Loucy (cell line): ENCODE results near the gene IGSF8.

Source experiments
- H2AFZ ChIP-seq: fragments of 200-600 bp; sonication (generic); 2 replicates; pipeline ENCODE4 v1.6.0; 2016; ENCODE audit warnings: antibody characterized with exemption, mild to moderate bottlenecking, low read length, moderate library complexity
- H3F3A ChIP-seq: fragments of 200-600 bp; 2 replicates; pipeline ENCODE4 v1.6.0; 2016; ENCODE audit warnings: antibody characterized with exemption, low read depth, mild to moderate bottlenecking
- H3K27me3 ChIP-seq: fragments of 200-600 bp; sonication (generic); 2 replicates; pipeline ENCODE4 v1.6.1; 2014; ENCODE audit warnings: low read length, mild to moderate bottlenecking; ENCODE audit not compliant: insufficient read depth, poor library complexity, severe bottlenecking
- H3K36me3 ChIP-seq: fragments of 200-600 bp; sonication (generic); 2 replicates; pipeline ENCODE4 v1.6.1; 2016; ENCODE audit warnings: low read length; ENCODE audit not compliant: insufficient read depth
- H3K4me1 ChIP-seq: fragments of 200-600 bp; sonication (generic); 2 replicates; pipeline ENCODE4 v1.5.1; 2014; ENCODE audit warnings: low read length, mild to moderate bottlenecking; ENCODE audit not compliant: insufficient read depth, poor library complexity, severe bottlenecking
- H3K4me2 ChIP-seq: fragments of 200-600 bp; sonication (generic); 2 replicates; pipeline ENCODE4 v1.6.0; 2014; ENCODE audit warnings: antibody characterized with exemption, low read length, low read depth, mild to moderate bottlenecking; ENCODE audit not compliant: poor library complexity, severe bottlenecking
- H3K4me3 ChIP-seq: fragments of 200-600 bp; sonication (generic); 2 replicates; pipeline ENCODE4 v1.5.1; 2014; ENCODE audit warnings: low read length, mild to moderate bottlenecking, mixed read lengths; ENCODE audit not compliant: poor library complexity, severe bottlenecking
- H3K79me2 ChIP-seq: fragments of 200-600 bp; sonication (generic); 2 replicates; pipeline ENCODE4 v1.6.1; 2014; ENCODE audit warnings: low read length; ENCODE audit not compliant: insufficient read depth
- H3K9ac ChIP-seq: fragments of 200-600 bp; sonication (generic); 2 replicates; pipeline ENCODE4 v1.6.0; 2014; ENCODE audit warnings: mild to moderate bottlenecking, low read depth, low read length, moderate library complexity; ENCODE audit not compliant: poor library complexity, severe bottlenecking
- H3K9me2 ChIP-seq: fragments of 200-600 bp; sonication (generic); replicated peaks from 2 replicates; pipeline ENCODE4 v1.6.1; 2016; ENCODE audit warnings: low read depth, low read length, mixed read lengths
- H3K9me3 ChIP-seq: fragments of 200-600 bp; sonication (generic); 2 replicates; pipeline ENCODE4 v1.6.1; 2014; ENCODE audit warnings: mild to moderate bottlenecking, antibody characterized with exemption, low read length, low read depth; ENCODE audit not compliant: insufficient read depth
- H4K20me1 ChIP-seq: fragments of 200-600 bp; sonication (generic); 2 replicates; pipeline ENCODE4 v1.6.0; 2014; ENCODE audit warnings: antibody characterized with exemption, low read length, mild to moderate bottlenecking; ENCODE audit not compliant: insufficient read depth, poor library complexity, severe bottlenecking
- EZH2phosphoT487 ChIP-seq: fragments of 200-600 bp; IDR thresholded peaks from 2 replicates; pipeline ENCODE4 v1.6.1; 2018; ENCODE audit warnings: antibody characterized with exemption, mild to moderate bottlenecking, moderate library complexity, borderline replicate concordance
- TF ChIP-seq, protein P1 (sequence below): fragments of 200-600 bp; sonication (generic); conservative IDR thresholded peaks from 2 replicates; pipeline ENCODE4 v1.5.1; 2014; ENCODE audit warnings: mild to moderate bottlenecking, antibody characterized with exemption, low read length

Gene IGSF8

GRCh38 chr1:160087118-160087662, 11.2 kb downstream of the IGSF8 start:
- H3K27me3 ChIP-seq, result no peaks in the 10 kb centered on the region
- no peaks in the 10 kb centered on the region for H3K9me3 ChIP-seq
- no peaks in the 10 kb centered on the region for H4K20me1 ChIP-seq
- H3K9me2 ChIP-seq, result no peaks in the 10 kb centered on the region
- no peak overlapping the region for H3K9ac ChIP-seq
- H3F3A ChIP-seq, result no peaks in the 10 kb centered on the region
- H3K4me1 ChIP-seq, result no peaks in the 10 kb centered on the region
- H3K4me3 ChIP-seq, result no peak overlapping the region
- H3K36me3 ChIP-seq, result peaks cover 3% of the 10 kb centered on the region; the same call in 1 of the 2 replicates
- TF ChIP-seq EZH2phosphoT487, result no peak
- TF ChIP-seq, protein P1, sequence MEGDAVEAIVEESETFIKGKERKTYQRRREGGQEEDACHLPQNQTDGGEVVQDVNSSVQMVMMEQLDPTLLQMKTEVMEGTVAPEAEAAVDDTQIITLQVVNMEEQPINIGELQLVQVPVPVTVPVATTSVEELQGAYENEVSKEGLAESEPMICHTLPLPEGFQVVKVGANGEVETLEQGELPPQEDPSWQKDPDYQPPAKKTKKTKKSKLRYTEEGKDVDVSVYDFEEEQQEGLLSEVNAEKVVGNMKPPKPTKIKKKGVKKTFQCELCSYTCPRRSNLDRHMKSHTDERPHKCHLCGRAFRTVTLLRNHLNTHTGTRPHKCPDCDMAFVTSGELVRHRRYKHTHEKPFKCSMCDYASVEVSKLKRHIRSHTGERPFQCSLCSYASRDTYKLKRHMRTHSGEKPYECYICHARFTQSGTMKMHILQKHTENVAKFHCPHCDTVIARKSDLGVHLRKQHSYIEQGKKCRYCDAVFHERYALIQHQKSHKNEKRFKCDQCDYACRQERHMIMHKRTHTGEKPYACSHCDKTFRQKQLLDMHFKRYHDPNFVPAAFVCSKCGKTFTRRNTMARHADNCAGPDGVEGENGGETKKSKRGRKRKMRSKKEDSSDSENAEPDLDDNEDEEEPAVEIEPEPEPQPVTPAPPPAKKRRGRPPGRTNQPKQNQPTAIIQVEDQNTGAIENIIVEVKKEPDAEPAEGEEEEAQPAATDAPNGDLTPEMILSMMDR, result no peak
- no peak overlapping the region for H2AFZ ChIP-seq
- no peaks in the 10 kb centered on the region for H3K79me2 ChIP-seq
- H3K4me2 ChIP-seq, result no peak overlapping the region

DNA sequence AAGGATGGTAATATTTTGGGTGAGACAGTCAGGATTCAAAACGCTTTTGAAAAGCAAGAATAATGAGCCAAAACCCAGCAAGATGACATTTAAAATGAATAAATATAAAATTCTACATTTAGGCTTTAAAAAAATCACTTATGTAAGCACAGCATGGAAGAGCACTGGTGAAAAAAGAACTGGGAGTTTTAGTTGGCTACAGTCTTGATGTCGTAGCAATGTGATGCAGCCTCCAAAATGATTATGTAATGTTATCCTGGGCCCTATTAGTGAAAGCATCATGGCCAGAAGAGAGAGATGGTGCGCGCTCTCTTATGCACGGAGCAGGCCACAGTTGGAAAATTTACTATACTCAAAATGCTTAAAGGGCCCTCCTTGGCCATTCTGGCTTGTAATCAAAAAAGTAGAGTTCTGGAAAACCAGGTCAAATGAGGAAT, 11.9 kb downstream of the IGSF8 start:
- no peaks in the 10 kb centered on the region for H3K27me3 ChIP-seq
- TF ChIP-seq EZH2phosphoT487, result no peak
- TF ChIP-seq, protein P1, result no peak
- H3K9me3 ChIP-seq, result no peaks in the 10 kb centered on the region
- no peak overlapping the region for H3K9ac ChIP-seq
- no peaks in the 10 kb centered on the region for H3K9me2 ChIP-seq
- H3K4me2 ChIP-seq, result no peak overlapping the region
- no peaks in the 10 kb centered on the region for H3K4me1 ChIP-seq
- no peaks in the 10 kb centered on the region for H3K36me3 ChIP-seq
- no peaks in the 10 kb centered on the region for H3F3A ChIP-seq
- H4K20me1 ChIP-seq, result no peaks in the 10 kb centered on the region
- no peak overlapping the region for H3K4me3 ChIP-seq
- no peaks in the 10 kb centered on the region for H3K79me2 ChIP-seq
- no peak overlapping the region for H2AFZ ChIP-seq

DNA sequence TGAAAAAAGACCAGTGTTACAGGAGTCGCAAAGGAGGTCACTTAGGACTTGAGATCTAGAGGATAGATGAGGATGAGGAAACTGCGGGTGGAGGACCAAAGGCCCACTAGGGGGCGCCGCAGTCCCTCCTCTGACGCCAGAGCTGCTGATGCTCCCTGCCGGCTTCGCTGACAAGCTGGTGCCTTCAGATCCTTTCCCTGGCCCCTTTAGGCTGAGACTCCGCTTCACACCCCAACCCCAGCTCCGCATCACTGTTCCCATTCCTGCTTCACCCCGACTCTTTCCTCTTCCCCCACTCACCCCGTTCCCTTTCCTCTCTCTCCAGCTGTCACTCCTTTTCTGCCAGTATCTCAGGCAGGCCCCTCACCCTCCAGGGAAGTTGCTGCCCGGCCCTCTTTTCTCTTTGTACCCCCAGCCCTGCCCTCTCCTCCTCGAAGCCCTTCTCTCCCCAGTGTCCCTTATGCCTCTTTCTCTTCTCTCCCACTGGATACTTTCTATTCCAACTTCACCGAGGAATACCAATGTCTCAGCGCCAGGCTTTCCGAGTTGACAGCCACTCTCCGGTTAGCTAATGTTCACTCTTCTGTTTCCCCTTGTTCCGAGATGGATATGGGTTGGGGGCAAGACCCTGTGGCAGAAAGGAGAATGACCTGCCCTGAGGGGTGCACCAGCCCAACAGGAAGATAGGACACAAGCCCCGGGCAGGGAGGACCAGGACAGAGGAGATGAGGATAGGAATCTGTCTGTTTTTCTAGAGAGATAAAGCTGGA, 12.5 kb downstream of the IGSF8 start:
- H3K4me2 ChIP-seq, result no peak overlapping the region

More for the DNA sequence above, 12.5 kb downstream of the IGSF8 start:
- Histone ChIP-seq H3K79me2 (no peaks in the 10 kb centered on the region), H4K20me1 (no peaks in the 10 kb centered on the region), H3K27me3 (no peaks in the 10 kb centered on the region), H3K9ac (no peak overlapping the region), H2AFZ (no peak overlapping the region), H3K4me3 (no peak overlapping the region), H3K36me3 (no peaks in the 10 kb centered on the region), H3K9me3 (no peaks in the 10 kb centered on the region), H3K9me2 (no peaks in the 10 kb centered on the region), H3K4me1 (no peaks in the 10 kb centered on the region), H3F3A (no peaks in the 10 kb centered on the region)
- TF ChIP-seq, protein P1, result peak; percentile 89
- no peak for TF ChIP-seq EZH2phosphoT487
